A549 (cell line): ENCODE measurements around the gene C5. TPM values are rescaled to one million over a fixed set of nuclear protein-coding genes. Genes with fewer than 3 reads are reported as not detected.

Experiments
- ATAC-seq, 2 experiments: fragments of 200-7000 bp in 1 of 2; fragments of >200 bp in 1 of 2; cut with Nextera tagmentation in 1 of 2; cut with Tn5 transposase in 1 of 2; 3 replicates each; pipeline versions ENCODE4 v1.8.0 to v1.9.1; 2018 to 2020; ENCODE audit warnings: mild to moderate bottlenecking in 1 of 2, moderate library complexity in 1 of 2
- CTCF ChIA-PET: fragments of 300-600 bp; sonication (Branson Sonifier 250); formaldehyde crosslinking; extraction: SDS; loops from one replicate; lab custom pipeline; 2021; ENCODE audit warnings: antibody characterized with exemption, inconsistent platforms; lab: Yijun Ruan, JAX
- POLR2A ChIA-PET: fragments of 350-600 bp; formaldehyde crosslinking; extraction: SDS; loops from one replicate; lab custom pipeline; 2021; ENCODE audit warnings: antibody characterized with exemption, inconsistent platforms; lab: Yijun Ruan, JAX
- DNase-seq, 2 experiments: peaks; one replicate each; pipeline versions ENCODE4 v3.0.0 to v3.0.0-alpha.2; 2011 to 2016; ENCODE audit warnings: low read depth in 1 of 2, low spot score in 1 of 2
- FAIRE-seq: peaks from 2 replicates; lab custom pipeline; 2011; peaks lifted over from hg19 to GRCh38; lab: Jason Lieb, UNC
- H3K27ac ChIP-seq, 2 experiments: fragments of >200 bp; sonication (Bioruptor Twin); formaldehyde crosslinking; 3 replicates each; pipeline ENCODE4 v1.5.1; 2016 to 2017
- H3K4me1 ChIP-seq: fragments of >200 bp; sonication (Bioruptor Twin); formaldehyde crosslinking; 3 replicates; pipeline ENCODE4 v1.6.1; 2016
- H3K4me2 ChIP-seq: fragments of >200 bp; sonication (Bioruptor Twin); formaldehyde crosslinking; 3 replicates; pipeline ENCODE4 v1.6.1; 2016
- H3K4me3 ChIP-seq: fragments of >200 bp; sonication (Bioruptor Twin); formaldehyde crosslinking; 3 replicates; pipeline ENCODE4 v1.5.1; 2016
- H3K9me3 ChIP-seq: fragments of >200 bp; sonication (Bioruptor Twin); formaldehyde crosslinking; 3 replicates; pipeline ENCODE4 v1.6.1; 2016
- ESRRA ChIP-seq: fragments of 150-350 bp; IDR thresholded peaks from 2 replicates; pipeline ENCODE4 v1.6.1; 2014; ENCODE audit warnings: mild to moderate bottlenecking, low read length, borderline replicate concordance
- FOSL2 ChIP-seq, 2 experiments: fragments of 450-650 bp in 1 of 2; fragments of >200 bp in 1 of 2; sonication (Bioruptor Twin) in 1 of 2; formaldehyde crosslinking; IDR thresholded peaks; 2 replicates each; pipeline versions ENCODE4 v1.5.0 to v1.6.1; 2016 to 2020; ENCODE audit warnings: mild to moderate bottlenecking in 1 of 2, moderate library complexity in 1 of 2
- FOXS1 ChIP-seq: fragments of 250-450 bp; sonication (Bioruptor Pico); IDR thresholded peaks from 2 replicates; pipeline ENCODE4 v1.5.0; 2020; ENCODE audit warnings: mild to moderate bottlenecking, moderate library complexity
- HOXA7 ChIP-seq: fragments of 250-450 bp; sonication (Bioruptor Pico); IDR thresholded peaks from 2 replicates; pipeline ENCODE4 v1.5.0; 2020; ENCODE audit warnings: mild to moderate bottlenecking, moderate library complexity
- HOXB13 ChIP-seq: fragments of 250-450 bp; sonication (Bioruptor Pico); IDR thresholded peaks from 2 replicates; pipeline ENCODE4 v1.5.0; 2020; ENCODE audit warnings: low read depth, mild to moderate bottlenecking, moderate library complexity
- JUN ChIP-seq, 2 experiments: fragments of >200 bp; sonication (Bioruptor Twin); formaldehyde crosslinking; IDR thresholded peaks; 2 replicates in 1 of 2; 3 replicates in 1 of 2; pipeline ENCODE4 v1.6.1; 2016 to 2017
- KDM1A ChIP-seq: fragments of 200-600 bp; sonication (generic); IDR thresholded peaks from 2 replicates; pipeline ENCODE4 v1.6.1; 2016; ENCODE audit warnings: low read depth, mild to moderate bottlenecking
- MAFK ChIP-seq: fragments of 450-650 bp; IDR thresholded peaks from 2 replicates; pipeline ENCODE4 v1.6.1; 2014; ENCODE audit not compliant: partially characterized antibody
- MYC ChIP-seq: IDR thresholded peaks from 2 replicates; pipeline ENCODE4 v1.6.1; 2012; ENCODE audit warnings: mild to moderate bottlenecking, inconsistent platforms, low read length, improper control_type of control experiment, borderline replicate concordance
- POLR2AphosphoS2 ChIP-seq: conservative IDR thresholded peaks from 2 replicates; pipeline ENCODE4 v1.6.1; 2012; ENCODE audit warnings: low read length, improper control_type of control experiment, inconsistent platforms
- RARB ChIP-seq: fragments of 250-450 bp; sonication (Bioruptor Pico); IDR thresholded peaks from 2 replicates; pipeline ENCODE4 v1.8.0; 2021; ENCODE audit warnings: mild to moderate bottlenecking, moderate library complexity
- RCOR1 ChIP-seq: fragments of 150-350 bp; IDR thresholded peaks from 2 replicates; pipeline ENCODE4 v1.6.1; 2014; ENCODE audit warnings: antibody characterized with exemption, low read length, low read depth
- ZC3H11A ChIP-seq: fragments of 450-650 bp; IDR thresholded peaks from 2 replicates; pipeline ENCODE4 v1.6.1; 2014; ENCODE audit warnings: antibody characterized with exemption, mild to moderate bottlenecking
- WGBS: methylation state at CpG from one replicate; pipeline ENCODE4 v1.1.6; 2017; ENCODE audit errors: missing lambda C conversion rate; 5-methylcytosine and 5-hydroxymethylcytosine counted together
- polyA plus RNA-seq, 4 experiments: library from polyadenylated mRNA; depleted of rRNA in 3 of 4; stranded (reverse); fragments of >200 nt; fragmentation: RNase III in 1 of 4; extraction: RNeasy Plus Mini Kit Qiagen cat#74134 plus additional on column Dnase treatment in 1 of 4; gene quantifications; 2 replicates in 3 of 4; 3 replicates in 1 of 4; pipeline ENCODE4 v1.2.3, GENCODE V29; 2011 to 2017
- TF ChIP-seq, protein P1 (sequence below): fragments of 250-450 bp; sonication (Bioruptor Pico); IDR thresholded peaks from 2 replicates; pipeline ENCODE4 v1.5.0; 2021; ENCODE audit warnings: mild to moderate bottlenecking, moderate library complexity, borderline replicate concordance
- TF ChIP-seq, protein P2 (sequence below): IDR thresholded peaks from 2 replicates; pipeline ENCODE4 v1.6.1; 2012; ENCODE audit warnings: low read depth, borderline replicate concordance

The C5 gene
- polyA plus RNA-seq, 2 of the 4 experiments (the other 2 are of a cell fraction): 17.1 to 115 TPM

DNA sequence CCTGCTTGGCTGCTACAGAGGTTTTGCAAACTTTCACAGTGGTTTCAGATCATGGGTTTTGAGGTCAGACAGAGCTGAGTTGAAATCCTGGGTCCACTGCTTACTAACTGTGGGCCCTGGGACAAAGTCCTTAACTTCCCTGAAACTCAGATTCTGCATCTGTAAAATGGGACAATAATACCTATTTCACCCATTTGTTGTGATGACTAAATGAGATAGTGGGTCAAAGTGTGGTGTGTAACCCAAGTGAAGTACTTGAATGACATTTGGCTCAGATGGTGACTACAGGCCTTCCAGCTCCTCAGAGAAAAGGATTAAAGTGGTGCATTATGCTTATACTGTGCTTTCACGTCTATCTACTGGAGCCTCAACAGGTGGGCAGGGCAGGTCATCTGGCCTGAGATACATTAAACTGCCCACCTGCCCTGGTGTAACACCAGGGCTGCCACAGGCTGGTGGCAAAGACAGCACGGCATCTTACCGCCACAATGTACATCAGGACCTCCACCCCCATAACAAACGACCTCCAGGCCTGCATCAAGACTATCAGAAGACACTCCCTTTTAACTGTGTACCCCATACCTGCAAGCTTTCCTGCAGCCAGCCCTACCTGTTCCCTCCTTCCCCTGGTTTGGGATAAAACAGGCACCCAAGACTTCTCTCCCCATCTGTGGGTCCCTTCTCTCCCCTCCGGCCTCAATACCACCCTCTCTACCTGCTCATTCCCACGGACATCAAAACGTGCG is 122.6 kb downstream of the C5 start:
- no peak overlapping the region; the same call in 1 of the 3 replicates for H3K4me2 ChIP-seq
- FAIRE-seq: no peak
- H3K4me3 ChIP-seq: no peak overlapping the region
- no peaks in the 10 kb centered on the region for H3K9me3 ChIP-seq
- ChIA-PET CTCF (interaction anchor here (0.7 to 10.4 kb wide), 4 partner anchors 9 to 191 kb away, joined by 3 to 66 read pairs (median 3); no protein-coding TSS in a partner anchor), POLR2A (no interaction called here)
- peaks cover 26% of the 10 kb centered on the region for H3K4me1 ChIP-seq
- DNase-seq: no peak
- H3K27ac ChIP-seq: peak overlapping the region in 1 of 2 experiments; percentile 67; a peak in 1 of 6 replicates
- ATAC-seq: no peak
- TF ChIP-seq ZC3H11A: no peak
- 80% methylated on average over 7 of the region's 8 CpGs for WGBS

DNA sequence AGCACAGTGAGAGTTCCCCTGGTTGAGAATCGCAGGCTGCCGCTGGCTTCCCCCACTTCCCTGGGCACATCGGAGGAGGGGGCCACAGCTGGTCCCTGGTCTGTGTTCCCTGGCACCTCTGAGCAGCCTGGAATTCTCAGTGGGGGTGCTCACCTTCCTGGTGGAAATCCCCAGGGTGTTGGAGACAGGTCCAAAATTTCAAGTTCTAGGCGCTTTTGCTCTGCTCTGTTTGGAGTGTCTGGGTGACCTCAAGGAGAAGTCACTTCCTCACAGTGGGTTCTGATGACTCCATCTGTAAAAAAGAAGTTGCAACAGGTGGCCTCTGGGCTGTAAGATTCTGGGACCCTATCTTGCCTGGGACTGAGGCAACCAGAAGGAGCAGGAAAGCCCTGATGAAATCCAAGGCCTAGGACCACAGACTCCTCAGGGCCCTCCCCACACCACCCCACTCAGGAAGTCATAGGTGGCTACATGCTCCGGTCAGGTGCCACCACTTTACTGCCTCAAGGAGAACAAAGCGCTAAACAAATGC is 123.6 kb downstream of the C5 start, which contains the start of gene TRAF1:
Gene TRAF1 (minus strand): TSS at position 400 of the 532 bp plus-strand sequence. CDS start 721 bp downstream, outside the sequence.
- ChIA-PET CTCF (interaction anchor here (0.7 to 10.4 kb wide), 5 partner anchors 10 to 190 kb away, joined by 3 to 66 read pairs (median 3); no protein-coding TSS in a partner anchor), POLR2A (interaction anchor here (1.1 kb wide), 2 partner anchors 15 to 133 kb away, joined by 3 read pairs; partner anchors contain the start of gene FBXW2)
- DNase-seq (peak in 1 of 2 experiments; percentile 21), ATAC-seq (peak in 1 of 2 experiments; percentile 2; a peak in 2 of 6 replicates), FAIRE-seq (no peak)
- Histone ChIP-seq H3K4me2 (peak within 1 kb of the TSS; percentile 41; the same call in 2 of the 3 replicates), H3K4me1 (peaks cover 26% of the 10 kb centered on the region), H3K9me3 (no peaks in the 10 kb centered on the region), H3K4me3 (no peak within 1 kb of the TSS), H3K27ac (peak within 1 kb of the TSS; percentile 27 to 67; a peak in 3 of 6 replicates)
- TF ChIP-seq ESRRA (no peak), HOXB13 (CRISPR knock-in tag) (no peak), MYC (no peak)
- WGBS: 67% methylated on average over 6 of the region's 6 CpGs

DNA sequence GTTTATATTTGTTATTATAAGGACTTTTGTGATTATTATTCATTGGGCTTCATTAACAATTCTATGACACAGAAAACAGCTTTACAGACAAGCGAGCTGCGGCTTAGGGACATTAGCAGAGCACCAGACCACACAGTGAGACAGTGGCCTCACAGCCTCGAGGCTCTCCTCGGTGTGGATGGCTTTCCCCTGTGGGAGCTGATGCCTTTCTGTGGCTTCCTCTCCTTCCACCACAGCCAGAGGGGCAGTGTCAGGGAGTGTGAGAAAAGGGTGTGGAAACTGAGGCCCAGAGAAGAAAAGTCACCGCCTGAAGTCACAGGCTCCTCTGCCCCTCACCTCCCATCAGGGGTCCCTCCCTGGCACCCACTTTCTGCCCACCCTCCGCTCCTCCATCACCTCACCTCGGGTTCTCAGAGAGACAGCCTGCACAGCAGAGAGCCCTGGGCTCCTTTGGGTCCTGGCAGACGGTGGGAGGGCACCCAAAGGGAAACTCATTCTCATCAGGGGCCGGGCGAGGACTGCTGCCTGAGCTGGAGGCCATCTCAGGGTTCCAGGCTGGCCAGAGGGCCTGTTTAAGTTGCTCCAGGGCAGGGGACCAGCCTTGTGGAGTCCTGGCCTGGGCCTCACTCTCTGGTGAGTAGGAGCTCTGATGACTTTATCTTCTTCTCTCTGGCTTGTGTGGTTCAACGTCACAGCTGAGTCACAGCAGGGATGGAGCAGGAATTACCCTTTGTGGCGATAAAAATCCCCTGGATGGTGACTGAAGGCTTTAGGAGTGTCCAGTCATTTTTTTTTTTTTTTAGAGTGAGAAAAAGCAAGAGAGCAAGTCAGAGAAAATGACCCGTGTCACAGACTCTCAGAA is 124.3 kb downstream of the C5 start:
- Histone ChIP-seq H3K27ac (peak overlapping the region; percentile 27 to 67; a peak in 3 of 6 replicates), H3K4me3 (no peak overlapping the region), H3K4me2 (peak overlapping the region; percentile 41; the same call in 2 of the 3 replicates), H3K4me1 (peaks cover 26% of the 10 kb centered on the region), H3K9me3 (no peaks in the 10 kb centered on the region)
- CTCF ChIA-PET: interaction anchor here (0.6 to 10.4 kb wide), 5 partner anchors 10 to 34 kb away, joined by 3 to 66 read pairs (median 3); no protein-coding TSS in a partner anchor
- peak; percentile 69 for DNase-seq
- TF ChIP-seq FOSL2 (IDR thresholded peaks at IDR 0.05): no peak
- TF ChIP-seq FOSL2 (CRISPR knock-in tag; IDR thresholded peaks at IDR 0.05): peak; percentile 58
- no peak for TF ChIP-seq RCOR1
- TF ChIP-seq, all 56 proteins: peak for 1
- WGBS: 61% methylated on average over 13 of the region's 13 CpGs
- peak; percentile 54 to 61; a peak in 5 of 6 replicates for ATAC-seq
- no peak for FAIRE-seq
- POLR2A ChIA-PET: interaction anchor here (1.1 kb wide), 2 partner anchors 15 to 132 kb away, joined by 3 read pairs; partner anchors contain the start of gene FBXW2

DNA sequence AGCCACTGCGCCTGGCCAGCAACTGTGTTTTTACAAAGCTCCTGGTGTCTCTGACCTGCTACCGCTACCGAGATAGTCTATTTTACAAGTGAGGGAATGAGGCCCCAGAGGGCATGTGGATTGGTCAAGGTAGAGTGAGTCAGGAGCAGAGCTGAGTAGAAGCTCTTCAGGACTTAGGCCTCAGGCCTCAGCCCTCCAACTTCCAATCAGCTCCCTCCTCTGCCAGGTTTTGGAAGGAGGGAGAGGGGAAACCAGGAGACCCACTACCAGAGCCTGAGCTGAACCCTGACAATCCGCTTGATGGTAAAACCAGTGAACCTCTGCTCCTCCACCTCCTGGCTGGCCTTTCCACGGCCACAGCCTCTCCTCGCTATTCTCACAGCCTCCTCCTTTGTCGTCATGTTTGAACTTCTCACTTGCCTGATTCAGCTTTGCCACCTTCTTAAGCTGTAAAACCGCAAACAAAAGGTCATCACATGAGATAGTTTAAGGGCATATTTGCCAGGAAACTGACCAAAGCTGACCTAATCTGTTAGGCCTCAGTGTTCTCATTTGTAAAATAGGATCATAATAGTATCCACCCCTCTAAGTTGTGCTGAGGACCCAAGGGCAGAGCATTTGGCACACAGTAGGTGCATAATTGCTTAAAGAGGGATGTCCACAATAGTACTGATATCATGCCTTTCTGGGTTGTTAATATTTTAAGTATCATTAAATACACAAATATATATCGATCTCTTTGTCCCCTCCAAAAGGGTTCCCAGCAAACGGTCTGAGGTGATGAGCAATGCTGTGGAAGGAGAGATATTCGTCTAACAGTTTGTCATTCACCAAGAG is 125.2 kb downstream of the C5 start:
- 79% methylated on average over 11 of the region's 11 CpGs for WGBS
- FAIRE-seq: no peak
- no peak for ATAC-seq
- Histone ChIP-seq H3K27ac (no peak overlapping the region; a peak in 1 of 6 replicates), H3K9me3 (no peaks in the 10 kb centered on the region), H3K4me3 (no peak overlapping the region), H3K4me2 (no peak overlapping the region), H3K4me1 (peaks cover 29% of the 10 kb centered on the region)
- DNase-seq: no peak
- TF ChIP-seq JUN (IDR thresholded peaks at IDR 0.05) (no peak), RARB (CRISPR knock-in tag) (no peak), POLR2AphosphoS2 (no peak), FOXS1 (CRISPR knock-in tag) (no peak), KDM1A (no peak), HOXA7 (CRISPR knock-in tag) (no peak), MAFK (no peak)
- TF ChIP-seq, protein P1, sequence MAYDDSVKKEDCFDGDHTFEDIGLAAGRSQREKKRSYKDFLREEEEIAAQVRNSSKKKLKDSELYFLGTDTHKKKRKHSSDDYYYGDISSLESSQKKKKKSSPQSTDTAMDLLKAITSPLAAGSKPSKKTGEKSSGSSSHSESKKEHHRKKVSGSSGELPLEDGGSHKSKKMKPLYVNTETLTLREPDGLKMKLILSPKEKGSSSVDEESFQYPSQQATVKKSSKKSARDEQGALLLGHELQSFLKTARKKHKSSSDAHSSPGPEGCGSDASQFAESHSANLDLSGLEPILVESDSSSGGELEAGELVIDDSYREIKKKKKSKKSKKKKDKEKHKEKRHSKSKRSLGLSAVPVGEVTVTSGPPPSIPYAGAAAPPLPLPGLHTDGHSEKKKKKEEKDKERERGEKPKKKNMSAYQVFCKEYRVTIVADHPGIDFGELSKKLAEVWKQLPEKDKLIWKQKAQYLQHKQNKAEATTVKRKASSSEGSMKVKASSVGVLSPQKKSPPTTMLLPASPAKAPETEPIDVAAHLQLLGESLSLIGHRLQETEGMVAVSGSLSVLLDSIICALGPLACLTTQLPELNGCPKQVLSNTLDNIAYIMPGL (CRISPR knock-in tag): no peak
- TF ChIP-seq, protein P2, sequence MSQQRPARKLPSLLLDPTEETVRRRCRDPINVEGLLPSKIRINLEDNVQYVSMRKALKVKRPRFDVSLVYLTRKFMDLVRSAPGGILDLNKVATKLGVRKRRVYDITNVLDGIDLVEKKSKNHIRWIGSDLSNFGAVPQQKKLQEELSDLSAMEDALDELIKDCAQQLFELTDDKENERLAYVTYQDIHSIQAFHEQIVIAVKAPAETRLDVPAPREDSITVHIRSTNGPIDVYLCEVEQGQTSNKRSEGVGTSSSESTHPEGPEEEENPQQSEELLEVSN: no peak
- CTCF ChIA-PET: interaction anchor here (0.6 to 10.4 kb wide), 8 partner anchors 9 to 61 kb away, joined by 3 to 66 read pairs (median 4); no protein-coding TSS in a partner anchor
- POLR2A ChIA-PET: no interaction called here
